GM21717 (cell line): ENCODE results near the gene XRCC1.

ENCODE experiments used
- ATAC-seq: cut with Tn5 transposase; IDR thresholded peaks from one replicate; pipeline ENCODE4 v1.9.1; 2021; ENCODE audit warnings: mild to moderate bottlenecking, moderate library complexity; ENCODE audit not compliant: unreplicated experiment

XRCC1 gene

DNA sequence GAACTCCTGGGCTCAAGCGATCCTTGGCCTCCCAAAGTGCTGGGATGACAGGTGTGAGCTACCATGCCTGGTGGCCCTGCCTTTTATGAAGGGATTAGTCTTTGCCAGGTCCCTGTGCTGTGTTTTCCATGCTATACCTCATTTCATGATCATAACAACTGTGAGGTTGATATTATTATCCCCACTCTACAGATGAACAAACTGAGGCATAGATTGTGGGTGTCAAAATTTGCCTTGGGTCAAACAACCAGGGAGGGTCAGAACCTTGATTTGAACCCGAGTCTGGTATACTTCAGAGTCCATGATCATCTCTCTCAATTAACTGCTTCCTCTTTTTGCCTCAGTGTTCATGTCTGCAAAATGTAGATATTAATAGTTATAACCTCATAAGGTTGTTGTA is 7.2 kb upstream of the XRCC1 start:
- ATAC-seq, result no peak

DNA sequence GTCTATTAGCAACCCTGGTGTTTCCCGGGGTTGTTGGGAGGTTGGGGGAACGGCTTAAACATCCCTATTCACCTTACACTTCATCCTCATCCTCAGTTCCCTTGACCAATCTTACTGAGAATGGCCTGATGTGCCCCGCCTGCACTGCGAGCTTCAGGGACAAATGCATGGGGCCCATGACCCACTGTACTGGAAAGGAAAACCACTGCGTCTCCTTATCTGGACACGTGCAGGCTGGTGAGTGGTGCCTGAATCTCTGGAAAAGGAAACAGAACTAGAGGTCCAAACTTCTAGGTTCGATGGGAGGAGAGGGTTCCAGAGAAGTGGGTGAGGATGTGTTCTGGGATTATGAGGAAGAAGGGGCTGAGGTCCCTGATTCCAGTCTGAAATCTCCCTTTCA is 6.1 kb upstream of the XRCC1 start:
- ATAC-seq, result no peak

DNA sequence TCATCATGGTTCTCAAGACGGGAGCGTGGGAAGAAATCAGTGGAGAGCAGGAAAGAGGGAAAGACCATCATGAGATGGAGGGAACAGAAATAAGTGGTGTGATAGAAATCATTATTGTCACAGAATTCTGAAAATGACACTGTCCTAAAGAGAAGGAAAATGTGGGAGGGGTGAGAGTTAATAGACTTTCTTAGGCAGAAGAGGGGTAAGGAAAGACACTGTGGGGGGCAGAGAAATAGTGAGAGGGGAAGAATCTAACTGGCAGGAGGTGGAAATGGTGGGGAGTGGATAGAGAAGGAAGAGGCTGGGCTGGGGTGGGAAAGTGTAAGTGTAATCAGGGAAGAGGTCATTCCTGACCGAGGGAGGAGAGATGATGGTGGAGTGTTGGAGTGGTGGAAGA is 3.5 kb upstream of the XRCC1 start:
- ATAC-seq, result no peak

DNA sequence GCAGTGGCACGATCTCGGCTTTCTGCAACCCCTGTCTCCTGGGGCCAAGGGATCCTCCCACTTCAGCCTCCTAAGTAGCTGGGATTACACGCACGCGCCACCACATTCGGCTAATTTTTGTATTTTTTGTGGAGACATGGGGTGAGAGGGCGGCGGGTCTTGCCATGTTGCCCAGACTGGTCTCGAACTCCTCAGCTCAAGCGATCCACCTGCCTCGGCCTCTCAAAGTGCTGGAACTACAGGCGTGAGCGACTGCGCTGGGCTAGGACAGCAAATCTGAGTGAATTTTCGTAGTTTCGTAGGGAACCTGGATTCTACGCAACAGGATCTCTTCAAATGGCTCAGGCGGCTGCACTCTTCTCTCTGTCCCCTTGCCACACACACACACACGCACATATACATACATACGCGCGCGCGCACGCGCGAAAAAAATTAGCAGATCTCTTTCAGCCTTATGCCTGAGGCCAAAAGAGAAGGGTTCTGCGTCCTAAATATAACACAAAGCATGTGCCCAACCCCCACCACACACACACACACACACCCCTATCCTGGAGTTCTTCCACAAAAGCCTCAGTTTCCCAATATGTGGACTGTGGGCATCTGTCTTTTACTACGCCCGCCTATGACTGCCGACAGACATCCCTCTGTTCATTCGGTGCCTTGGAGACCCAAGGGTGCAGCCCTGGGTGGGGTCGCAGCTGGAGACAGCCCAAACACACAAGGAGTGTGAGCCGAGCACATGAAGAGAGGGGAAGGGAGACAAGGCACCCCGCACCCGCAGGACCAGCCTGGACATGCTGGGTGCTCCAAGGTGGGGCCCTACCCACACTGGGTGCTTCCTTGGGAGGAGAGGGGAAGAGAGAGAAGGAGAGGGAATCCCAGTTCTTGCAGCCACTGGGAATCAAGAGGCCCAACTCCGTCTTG is 890 bp upstream of the XRCC1 start:
- no peak for ATAC-seq

DNA sequence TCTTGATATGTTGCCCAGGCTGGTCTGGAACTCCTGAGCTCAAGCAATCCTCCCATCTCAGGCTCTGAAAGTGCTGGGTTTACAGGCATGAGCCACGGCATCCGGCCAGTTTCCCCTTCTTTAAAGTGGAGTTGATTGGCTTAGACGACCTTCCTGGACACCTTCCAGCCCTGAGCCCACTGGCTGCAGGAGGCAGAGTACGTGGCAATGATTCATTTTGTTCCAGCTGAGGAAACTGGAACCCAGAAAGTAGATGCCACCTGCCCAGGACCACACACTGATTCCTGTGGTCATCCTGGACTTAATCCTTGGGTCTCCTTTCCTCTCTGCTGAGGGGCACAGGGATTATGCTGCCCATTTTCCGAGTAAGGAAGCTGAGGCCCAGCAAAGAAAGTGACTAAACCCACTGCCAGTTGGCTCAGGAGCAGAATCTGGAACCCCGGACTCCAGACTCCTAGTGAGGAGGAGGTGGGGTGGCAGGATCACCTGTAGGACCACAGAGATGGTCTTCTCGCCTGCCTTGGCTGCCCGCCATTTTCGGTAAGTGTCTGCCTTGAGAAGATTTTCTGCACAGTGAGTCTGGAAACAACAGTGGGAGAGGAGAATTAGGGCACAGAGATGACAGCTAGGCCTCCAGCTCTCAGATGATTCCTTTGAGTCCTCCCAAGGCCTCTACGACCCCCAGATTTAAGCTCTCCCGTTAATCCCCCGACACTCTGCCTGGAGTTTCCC is 737 bp downstream of the XRCC1 start:
- no peak for ATAC-seq

DNA sequence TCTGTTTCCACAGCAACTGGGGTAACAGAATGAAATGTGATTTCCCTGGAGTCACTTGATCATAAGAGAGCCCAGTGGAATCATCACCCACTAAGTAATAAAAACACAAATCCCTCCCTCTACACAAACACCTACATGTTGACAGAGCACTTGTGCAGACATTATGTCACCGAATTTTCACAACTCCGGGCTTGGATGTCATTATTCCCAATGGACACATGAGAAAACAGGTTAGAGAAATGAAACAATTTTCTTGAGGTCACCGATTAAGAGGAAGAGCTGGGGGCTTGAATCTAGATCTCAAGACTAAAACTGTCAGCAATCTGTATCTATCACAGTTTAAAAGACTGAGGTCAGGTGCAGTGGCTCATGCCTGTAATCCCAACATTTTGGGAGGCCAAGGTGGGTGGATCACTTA is 3.1 kb downstream of the XRCC1 start:
- no peak for ATAC-seq

DNA sequence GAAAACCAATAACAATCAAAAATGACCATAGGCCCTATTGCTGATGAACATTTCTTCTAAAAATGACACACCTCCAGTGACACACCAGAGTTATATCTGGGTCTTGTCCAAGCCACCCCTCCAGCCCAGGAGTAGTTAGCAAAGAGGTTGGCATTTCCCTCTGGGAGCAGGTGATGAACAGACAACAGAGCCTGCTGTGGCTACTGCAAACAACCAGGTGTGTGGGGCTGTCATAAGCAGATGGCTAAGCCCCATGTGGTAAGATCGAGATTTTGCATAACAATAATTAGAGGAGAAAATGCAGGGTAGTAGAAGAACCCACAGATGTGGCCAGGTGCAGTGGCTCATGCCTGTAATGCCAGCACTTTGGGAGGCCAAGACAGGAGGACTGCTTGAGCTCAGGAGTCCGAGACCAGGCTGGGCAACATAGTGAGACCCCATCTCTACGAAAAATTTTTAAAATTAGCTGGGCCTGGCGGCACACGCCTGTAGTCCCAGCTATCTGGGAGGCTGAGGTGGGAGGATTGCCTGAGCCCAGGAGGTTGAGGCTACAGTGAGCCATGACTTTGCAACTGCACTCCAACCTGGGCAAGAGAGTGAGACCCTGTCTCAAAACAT is 5.0 kb downstream of the XRCC1 start:
- ATAC-seq, result no peak

DNA sequence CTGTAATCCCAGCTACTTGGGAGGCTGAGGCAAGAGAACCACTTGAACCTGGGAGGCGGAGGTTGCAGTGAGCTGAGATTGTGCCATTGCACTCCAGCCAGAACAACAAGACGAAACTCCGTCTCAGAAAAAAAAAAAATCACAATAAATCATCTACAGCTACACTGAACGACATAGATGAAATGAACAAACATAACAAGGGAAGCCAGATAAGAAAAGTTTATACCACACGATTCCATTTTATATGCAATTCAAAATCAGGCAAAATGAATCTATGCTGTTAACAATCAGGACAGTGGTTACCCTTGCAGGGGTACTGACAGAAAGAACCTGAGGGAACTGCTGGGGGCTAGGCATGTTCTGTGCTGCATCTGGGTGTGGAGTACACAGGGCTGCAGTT is 5.7 kb downstream of the XRCC1 start:
- ATAC-seq, result no peak

DNA sequence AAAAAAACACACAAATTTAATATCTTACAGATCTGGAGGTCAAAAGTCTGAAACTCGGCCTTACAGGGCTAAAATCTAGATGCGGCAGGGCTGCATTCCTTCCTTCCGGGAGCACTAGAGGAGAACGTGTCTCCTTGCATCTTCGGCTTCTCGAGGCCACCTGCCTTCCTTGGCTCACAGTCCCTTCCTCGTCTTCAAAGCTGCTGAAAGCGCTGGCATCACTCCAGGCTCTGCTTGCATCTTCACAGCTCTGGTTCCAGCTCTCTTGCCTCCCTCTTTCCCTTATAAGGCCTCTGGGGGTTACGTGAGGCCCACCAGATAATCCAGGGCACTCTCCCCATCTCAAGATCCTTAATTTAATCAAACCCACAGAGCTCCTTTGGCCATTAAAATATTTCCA is 10.5 kb downstream of the XRCC1 start:
- ATAC-seq, result no peak

DNA sequence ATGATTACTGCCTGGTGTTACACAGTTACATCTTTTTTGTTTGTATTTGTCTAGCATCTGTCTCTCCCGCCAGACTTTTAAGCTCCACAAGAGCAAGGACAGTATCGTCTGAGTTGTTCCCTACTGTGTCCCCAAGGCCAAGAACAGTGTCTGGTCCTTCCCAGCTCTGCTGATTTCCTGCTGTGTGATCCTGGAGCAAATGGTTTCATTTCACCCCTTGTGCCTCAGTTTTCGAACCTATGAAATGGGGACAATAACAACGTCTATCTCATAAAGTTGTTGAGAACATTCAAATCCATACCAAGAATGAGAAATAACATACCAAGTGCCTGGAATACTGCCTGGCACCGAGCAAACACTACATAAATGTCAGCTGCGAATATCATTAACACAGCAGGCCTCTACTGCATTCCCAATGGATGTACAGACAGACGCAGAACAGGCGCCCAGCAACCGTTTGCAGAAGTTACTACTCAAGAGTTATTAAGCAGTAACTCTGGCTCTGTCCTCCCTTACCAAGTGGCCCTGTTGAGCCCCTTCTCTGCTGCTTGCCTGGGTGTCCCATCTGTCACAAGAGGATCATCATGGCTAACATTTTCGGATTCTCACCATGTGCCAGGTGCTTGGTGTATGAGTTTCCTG is 11.4 kb downstream of the XRCC1 start:
- no peak for ATAC-seq

DNA sequence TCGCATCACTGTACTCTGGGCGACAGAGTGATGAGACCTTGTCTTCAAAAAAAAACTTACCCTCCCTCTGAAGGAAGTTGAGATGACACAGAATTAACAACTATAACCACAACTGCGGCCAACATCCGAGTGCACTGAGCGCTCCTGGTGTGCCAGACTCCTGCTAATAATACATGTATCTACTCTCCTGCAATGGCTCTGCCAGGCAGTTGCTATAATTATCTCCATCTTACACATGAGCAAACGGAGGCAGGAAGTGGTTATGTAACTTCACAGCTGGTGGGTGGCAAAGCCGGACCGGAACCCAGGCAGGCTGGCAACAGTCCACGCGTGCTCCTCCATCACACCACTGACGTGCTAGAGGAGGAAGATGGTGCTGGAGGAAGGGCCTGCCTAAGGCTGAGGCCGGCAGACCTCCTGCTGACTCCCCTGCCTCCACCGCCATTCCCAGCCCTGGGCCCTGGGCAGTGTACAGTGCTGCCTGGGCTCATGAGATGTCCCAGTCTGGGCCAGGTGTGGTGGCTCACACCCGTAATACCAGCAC is 12.6 kb downstream of the XRCC1 start:
- peak; percentile 63 for ATAC-seq

DNA sequence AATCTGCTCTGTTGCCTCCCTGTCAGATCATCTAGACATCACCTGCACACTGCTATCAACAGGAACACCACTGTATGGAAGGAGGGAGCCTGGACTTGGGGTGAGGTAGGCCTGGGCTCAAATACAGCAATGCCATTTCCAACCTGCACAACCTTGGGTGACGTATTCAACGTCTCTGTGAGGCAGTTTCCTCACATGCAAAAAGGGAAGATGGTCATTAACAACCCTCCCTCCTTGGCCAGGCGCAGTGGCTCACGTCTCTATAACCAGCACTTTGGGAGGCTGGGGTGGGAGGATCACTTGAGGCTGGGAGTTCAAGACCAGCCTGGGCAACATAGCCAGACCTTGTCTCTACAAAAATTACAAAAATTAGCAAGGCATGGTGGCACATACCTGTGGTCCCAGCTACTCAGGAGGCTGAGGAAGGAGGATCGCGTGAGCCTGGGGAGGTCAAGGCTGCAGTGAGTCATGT is 13.1 kb downstream of the XRCC1 start:
- no peak for ATAC-seq

DNA sequence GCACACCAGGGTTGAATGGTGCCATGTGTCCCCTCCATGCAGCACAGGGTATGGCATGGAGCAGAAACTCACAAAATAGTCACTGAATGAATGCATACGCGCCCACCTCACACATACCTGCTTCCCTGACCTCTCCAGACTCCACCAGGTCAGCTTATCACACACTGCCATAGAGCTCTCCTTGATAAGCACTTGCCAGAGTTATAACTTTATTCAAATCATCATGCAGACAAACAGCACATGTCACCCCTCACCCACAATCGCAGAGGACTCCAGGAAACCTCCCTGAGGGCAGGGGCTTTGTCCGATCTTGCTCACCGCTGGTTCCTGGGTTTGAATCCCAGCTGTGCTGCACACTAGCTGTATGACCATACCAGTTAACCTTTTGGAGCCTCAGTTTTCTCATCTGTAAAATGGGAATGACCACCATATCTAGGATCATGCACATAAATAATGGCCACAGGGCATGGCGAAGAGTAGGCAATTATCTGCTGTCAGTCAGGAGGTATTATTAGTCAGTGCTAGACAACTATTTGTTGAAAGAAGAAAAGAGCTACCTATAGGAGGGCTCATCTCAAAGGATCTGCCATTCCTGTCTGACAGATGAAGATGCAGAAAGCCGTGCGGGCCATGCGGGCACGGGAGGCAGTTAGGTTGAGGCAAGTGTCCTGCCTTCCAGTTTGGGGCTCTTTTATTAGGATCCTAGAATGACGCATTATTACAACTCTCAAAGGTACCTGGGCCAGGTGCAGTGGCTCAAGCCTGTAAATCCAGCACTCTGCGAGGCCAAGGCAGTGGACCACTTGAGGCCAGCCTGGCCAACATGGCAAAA is 14.0 kb downstream of the XRCC1 start:
- ATAC-seq, result no peak

DNA sequence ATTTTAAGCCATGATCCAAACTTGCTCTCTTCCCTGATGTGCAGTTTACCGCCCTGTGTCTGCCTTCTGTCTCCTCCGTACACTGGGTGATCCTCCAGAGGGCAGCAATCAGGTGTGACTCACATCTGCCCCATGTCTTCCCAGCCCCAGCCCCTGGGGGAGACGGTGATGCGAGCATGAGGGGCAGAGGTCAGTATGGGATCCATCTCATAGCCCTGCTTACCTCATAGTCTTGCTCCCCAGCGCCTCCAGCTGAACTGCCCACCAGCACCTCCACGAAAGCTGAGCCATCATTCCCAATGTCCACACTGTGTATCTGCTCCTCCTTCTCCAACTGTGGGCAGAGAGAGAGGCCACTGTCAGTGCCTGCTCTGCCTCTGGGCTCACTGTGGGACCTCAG is 14.6 kb downstream of the XRCC1 start:
- ATAC-seq, result no peak

DNA sequence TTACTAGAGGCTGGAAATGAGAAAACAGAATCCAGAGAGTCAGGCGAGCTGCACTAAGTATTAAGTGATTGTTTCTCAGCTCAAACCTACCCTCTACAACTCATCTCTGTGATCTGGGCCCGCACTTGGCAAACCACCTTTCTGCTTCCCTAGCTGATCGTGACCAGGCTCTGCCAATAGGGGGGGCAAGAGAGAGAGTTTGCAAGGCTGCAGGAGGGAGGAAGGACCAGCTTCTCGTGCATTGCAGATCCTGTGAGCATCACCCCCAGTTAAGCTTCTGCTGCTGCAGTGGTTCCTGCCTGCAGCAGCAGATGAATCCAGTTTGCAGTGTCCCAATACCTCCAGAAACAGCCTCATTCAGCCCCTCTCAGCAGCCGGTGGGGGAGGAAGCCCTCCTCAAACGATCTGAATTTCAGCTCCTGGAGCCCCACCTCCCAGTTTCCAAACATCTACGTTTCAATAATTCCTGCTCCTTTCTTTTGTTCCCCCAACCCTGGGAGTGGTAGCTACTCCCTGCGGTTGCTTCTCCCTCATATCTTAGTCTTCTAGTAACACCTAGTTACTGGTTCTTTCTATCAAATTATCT is 20.0 kb downstream of the XRCC1 start:
- no peak for ATAC-seq

DNA sequence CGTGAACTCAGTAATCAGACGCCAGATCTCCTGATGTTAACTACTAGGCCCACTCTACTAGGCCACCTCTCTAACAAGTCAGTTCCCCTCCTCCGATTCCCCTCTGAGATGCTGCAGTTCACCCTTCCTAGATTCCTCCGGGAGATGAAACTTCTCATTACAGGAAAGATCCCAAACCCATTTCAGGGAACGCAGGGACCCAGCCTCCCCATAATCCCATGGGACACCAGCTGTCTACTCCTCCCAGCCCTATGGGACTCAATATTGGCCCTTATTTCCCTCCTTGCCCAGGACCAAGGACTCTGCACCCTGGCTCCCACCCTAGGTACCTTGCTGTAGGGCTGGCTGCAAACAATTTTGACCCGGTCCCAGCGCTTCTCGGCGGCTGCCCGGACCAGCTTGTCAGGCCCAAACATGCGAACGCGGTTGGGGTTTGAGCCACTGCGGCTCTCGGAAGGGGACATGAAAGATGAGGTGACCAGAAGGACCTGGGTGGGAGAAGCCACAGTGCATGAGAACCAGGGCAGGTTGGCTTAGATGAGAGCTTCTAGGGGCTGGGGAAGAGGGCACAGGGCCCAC is 20.9 kb downstream of the XRCC1 start:
- no peak for ATAC-seq

DNA sequence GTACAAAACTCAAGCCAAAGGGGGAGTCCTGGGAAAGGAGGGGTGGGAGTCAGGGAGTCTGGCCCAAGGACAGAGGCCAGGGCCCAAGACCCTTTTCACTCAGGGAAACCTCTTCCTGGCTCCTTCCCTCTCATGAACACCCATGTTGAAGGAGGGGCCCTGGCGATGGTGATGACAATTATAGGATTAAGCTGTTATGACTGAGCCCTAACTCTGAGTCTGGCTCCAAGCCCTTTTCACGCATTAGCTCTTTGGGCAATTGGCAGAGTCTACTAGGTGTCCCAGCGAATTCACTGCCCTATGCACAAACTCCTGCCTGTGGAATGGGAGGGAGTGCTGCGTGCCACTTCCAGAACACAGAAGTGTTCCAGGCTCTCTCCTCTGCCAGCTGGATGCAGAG is 21.7 kb downstream of the XRCC1 start:
- no peak for ATAC-seq

DNA sequence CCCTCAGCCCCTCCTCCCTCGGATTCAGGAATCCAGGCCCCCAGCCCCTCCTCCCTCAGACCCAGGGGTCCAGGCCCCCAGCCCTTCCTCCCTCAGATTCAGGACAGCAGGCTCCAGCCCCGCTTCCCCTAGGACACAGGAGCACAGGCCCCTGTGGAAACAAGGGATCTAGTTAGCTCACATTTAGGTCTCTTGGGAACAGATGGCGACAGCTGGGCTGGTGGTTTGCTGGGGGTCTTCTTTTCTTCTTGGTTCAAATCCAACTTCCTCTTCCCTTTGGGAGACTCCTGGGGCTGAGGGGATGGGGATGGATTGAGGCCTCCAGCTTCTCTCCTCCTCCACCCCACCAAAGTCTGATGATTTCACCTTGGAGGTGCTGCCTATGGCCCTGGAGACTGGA is 22.7 kb downstream of the XRCC1 start:
- no peak for ATAC-seq

DNA sequence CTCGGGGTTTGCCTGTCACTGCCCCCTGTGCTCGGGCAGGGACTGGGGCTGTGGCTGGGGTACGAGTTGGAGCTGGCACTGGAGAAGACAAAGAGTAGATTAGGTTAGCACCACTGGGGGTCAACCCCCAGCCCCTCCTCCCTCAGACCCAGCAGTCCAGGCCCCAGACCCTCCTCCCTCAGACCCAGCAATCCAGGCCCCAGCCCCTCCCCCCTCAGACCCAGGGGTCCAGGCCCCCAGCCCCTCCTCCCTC is 23.2 kb downstream of the XRCC1 start:
- no peak for ATAC-seq
